Prostate gland (tissue), 2 donors: Measurements from ENCODE around the gene LTA4H.

Experiments
- CTCF ChIP-seq, 4 experiments: fragments of 200-600 bp in 2 of 4; fragments of 450-650 bp in 2 of 4; sonication (generic) in 2 of 4; IDR thresholded peaks; 1 replicate in 3 of 4; 2 replicates in 1 of 4; pipeline ENCODE4 v1.5.1; 2016 to 2019; ENCODE audit warnings: antibody characterized with exemption in 4 of 4, mild to moderate bottlenecking in 2 of 4, moderate library complexity in 2 of 4
- POLR2AphosphoS5 ChIP-seq: sonication (generic); formaldehyde crosslinking; IDR thresholded peaks from one replicate; pipeline ENCODE4 v1.6.1; 2017; ENCODE audit warnings: antibody characterized with exemption

GRCh38 chr12:96044017-96044942 lies 8.9 kb upstream of the LTA4H start:
- TF ChIP-seq CTCF (IDR thresholded peaks at IDR 0.05) (no peak), POLR2AphosphoS5 (no peak)
